Liver (tissue), 9 donors: ENCODE results near the gene DESI1. TPM values are rescaled to one million over a fixed set of nuclear protein-coding genes. Genes with fewer than 3 reads are reported as not detected.

ENCODE experiments used
- DNase-seq: peaks from one replicate; pipeline ENCODE4 v3.0.0-alpha.2; 2017; ENCODE audit warnings: low spot score
- H3K27ac ChIP-seq, 2 donors: one replicate each; pipeline ENCODE4 v1.7.0; 2013; ENCODE audit warnings: inconsistent platforms in 2 of 2, low read length in 2 of 2, control low read depth in 1 of 2, low read depth in 1 of 2, mild to moderate bottlenecking in 1 of 2
- H3K27me3 ChIP-seq, 4 donors: one replicate each; pipeline versions ENCODE4 v1.6.1 to v1.7.0; 2013; ENCODE audit warnings: low read length in 3 of 4, inconsistent platforms in 1 of 4, mild to moderate bottlenecking in 1 of 4, moderate library complexity in 1 of 4; ENCODE audit not compliant: control insufficient read depth in 4 of 4, insufficient read depth in 4 of 4
- H3K36me3 ChIP-seq, 4 donors: one replicate each; pipeline versions ENCODE4 v1.6.1 to v1.7.0; 2013; ENCODE audit warnings: low read length in 3 of 4, mild to moderate bottlenecking in 3 of 4, low read depth in 1 of 4, moderate library complexity in 1 of 4; ENCODE audit not compliant: control insufficient read depth in 4 of 4, insufficient read depth in 3 of 4
- H3K4me1 ChIP-seq, 4 donors: one replicate each; pipeline versions ENCODE4 v1.6.1 to v1.7.0; 2013; ENCODE audit warnings: low read length in 3 of 4, mild to moderate bottlenecking in 3 of 4, moderate library complexity in 1 of 4; ENCODE audit not compliant: control insufficient read depth in 4 of 4, insufficient read depth in 4 of 4
- H3K4me3 ChIP-seq, 3 donors: one replicate each; pipeline versions ENCODE4 v1.6.1 to v1.7.0; 2013; ENCODE audit warnings: low read length in 3 of 3, control low read depth in 1 of 3, low read depth in 1 of 3, mild to moderate bottlenecking in 1 of 3
- H3K9ac ChIP-seq, 2 donors: one replicate each; pipeline ENCODE4 v1.7.0; 2013; ENCODE audit warnings: low read length in 2 of 2, mild to moderate bottlenecking in 2 of 2, moderate library complexity in 2 of 2, control low read depth in 1 of 2, low read depth in 1 of 2
- H3K9me3 ChIP-seq, 4 donors: one replicate each; pipeline versions ENCODE4 v1.6.1 to v1.7.0; 2013; ENCODE audit warnings: low read length in 3 of 4; ENCODE audit not compliant: control insufficient read depth in 4 of 4
- FOXA2 ChIP-seq: IDR thresholded peaks from 2 replicates; pipeline ENCODE4 v1.6.1; 2016; ENCODE audit warnings: antibody characterized with exemption
- HNF4A ChIP-seq, 2 donors: conservative IDR thresholded peaks; 2 replicates each; pipeline ENCODE4 v1.6.1; 2016; ENCODE audit warnings: antibody characterized with exemption in 2 of 2, mild to moderate bottlenecking in 2 of 2
- HNF4G ChIP-seq: IDR thresholded peaks from 2 replicates; pipeline ENCODE4 v1.6.1; 2016; ENCODE audit warnings: antibody characterized with exemption
- JUND ChIP-seq, 2 donors: IDR thresholded peaks; 2 replicates each; pipeline ENCODE4 v1.6.1; 2016; ENCODE audit warnings: antibody characterized with exemption in 2 of 2
- RAD21 ChIP-seq, 2 donors: IDR thresholded peaks; 2 replicates each; pipeline ENCODE4 v1.6.1; 2016; ENCODE audit warnings: antibody characterized with exemption in 2 of 2, mild to moderate bottlenecking in 2 of 2
- SP1 ChIP-seq: IDR thresholded peaks from 2 replicates; pipeline ENCODE4 v1.6.1; 2018; ENCODE audit warnings: antibody characterized with exemption, mild to moderate bottlenecking
- WGBS: extraction: QIAGEN DNeasy Blood & Tissue Kit; methylation state at CpG from one replicate; pipeline ENCODE4 v1.1.7; 2013; 5-methylcytosine and 5-hydroxymethylcytosine counted together
- polyA plus RNA-seq, 2 donors: library from polyadenylated mRNA; stranded (reverse) in 1 of 2; unstranded in 1 of 2; fragments of 200-250 nt in 1 of 2; fragments of >200 nt in 1 of 2; fragmentation: Nextera tagmentation in 1 of 2; extraction: Ambion mirVana in 1 of 2; gene quantifications; one replicate each; pipeline versions ENCODE4 v1.2.1 to v1.2.3, GENCODE V29; 2013 to 2015
- total RNA-seq, 2 donors: library from RNA; depleted of rRNA; stranded (reverse); fragments of >200 nt; gene quantifications; one replicate each; pipeline ENCODE4 v1.2.3, GENCODE V29; 2014
- TF ChIP-seq, protein P1 (sequence below): IDR thresholded peaks from 2 replicates; pipeline ENCODE4 v1.6.1; 2016; ENCODE audit warnings: antibody characterized with exemption
- TF ChIP-seq, protein P2 (sequence below): IDR thresholded peaks from 2 replicates; pipeline ENCODE4 v1.6.1; 2016; ENCODE audit warnings: antibody characterized with exemption, mild to moderate bottlenecking
- TF ChIP-seq, protein P3 (sequence below): fragments of 150-350 bp; IDR thresholded peaks from 2 replicates; pipeline ENCODE4 v1.5.1; 2017; ENCODE audit warnings: improper control_type of control experiment, low read depth, low read length; ENCODE audit not compliant: missing input control
- donor health status: healthy.
- donor health status: healthy.
- donor health status: healthy.
- donor health status: healthy.
- donor health status: healthy.

Gene DESI1
- total and polyA plus RNA-seq, 4 donors: 16.4 to 102 (median 40.6) TPM

DNA sequence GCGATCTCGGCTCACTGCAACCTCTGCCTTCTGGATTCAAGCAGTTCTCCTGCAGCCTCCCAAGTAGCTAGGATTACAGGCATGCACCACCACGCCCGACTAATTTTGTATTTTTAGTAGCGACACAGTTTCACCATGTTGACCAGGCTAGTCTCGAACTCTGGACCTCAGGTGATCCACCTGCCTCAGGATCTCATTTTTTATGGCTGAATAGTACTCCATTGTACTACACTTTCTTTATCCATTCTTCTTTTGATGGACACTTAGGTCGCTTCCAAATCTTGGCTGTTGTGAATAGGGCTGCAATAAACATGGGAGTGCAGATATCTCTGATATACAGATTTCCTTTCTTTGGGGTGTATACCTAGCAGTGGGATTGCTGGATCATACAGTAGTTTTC lies 21.0 kb upstream of the DESI1 start:
- TF ChIP-seq HNF4A (conservative IDR thresholded peaks at IDR 0.05): no peak
- TF ChIP-seq, protein P1, sequence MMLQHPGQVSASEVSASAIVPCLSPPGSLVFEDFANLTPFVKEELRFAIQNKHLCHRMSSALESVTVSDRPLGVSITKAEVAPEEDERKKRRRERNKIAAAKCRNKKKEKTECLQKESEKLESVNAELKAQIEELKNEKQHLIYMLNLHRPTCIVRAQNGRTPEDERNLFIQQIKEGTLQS: no peak
- no peak for TF ChIP-seq JUND (IDR thresholded peaks at IDR 0.05)
- TF ChIP-seq, protein P2, sequence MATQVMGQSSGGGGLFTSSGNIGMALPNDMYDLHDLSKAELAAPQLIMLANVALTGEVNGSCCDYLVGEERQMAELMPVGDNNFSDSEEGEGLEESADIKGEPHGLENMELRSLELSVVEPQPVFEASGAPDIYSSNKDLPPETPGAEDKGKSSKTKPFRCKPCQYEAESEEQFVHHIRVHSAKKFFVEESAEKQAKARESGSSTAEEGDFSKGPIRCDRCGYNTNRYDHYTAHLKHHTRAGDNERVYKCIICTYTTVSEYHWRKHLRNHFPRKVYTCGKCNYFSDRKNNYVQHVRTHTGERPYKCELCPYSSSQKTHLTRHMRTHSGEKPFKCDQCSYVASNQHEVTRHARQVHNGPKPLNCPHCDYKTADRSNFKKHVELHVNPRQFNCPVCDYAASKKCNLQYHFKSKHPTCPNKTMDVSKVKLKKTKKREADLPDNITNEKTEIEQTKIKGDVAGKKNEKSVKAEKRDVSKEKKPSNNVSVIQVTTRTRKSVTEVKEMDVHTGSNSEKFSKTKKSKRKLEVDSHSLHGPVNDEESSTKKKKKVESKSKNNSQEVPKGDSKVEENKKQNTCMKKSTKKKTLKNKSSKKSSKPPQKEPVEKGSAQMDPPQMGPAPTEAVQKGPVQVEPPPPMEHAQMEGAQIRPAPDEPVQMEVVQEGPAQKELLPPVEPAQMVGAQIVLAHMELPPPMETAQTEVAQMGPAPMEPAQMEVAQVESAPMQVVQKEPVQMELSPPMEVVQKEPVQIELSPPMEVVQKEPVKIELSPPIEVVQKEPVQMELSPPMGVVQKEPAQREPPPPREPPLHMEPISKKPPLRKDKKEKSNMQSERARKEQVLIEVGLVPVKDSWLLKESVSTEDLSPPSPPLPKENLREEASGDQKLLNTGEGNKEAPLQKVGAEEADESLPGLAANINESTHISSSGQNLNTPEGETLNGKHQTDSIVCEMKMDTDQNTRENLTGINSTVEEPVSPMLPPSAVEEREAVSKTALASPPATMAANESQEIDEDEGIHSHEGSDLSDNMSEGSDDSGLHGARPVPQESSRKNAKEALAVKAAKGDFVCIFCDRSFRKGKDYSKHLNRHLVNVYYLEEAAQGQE: no peak
- TF ChIP-seq RAD21 (IDR thresholded peaks at IDR 0.05): no peak
- no peak for TF ChIP-seq SP1
- TF ChIP-seq, protein P3, sequence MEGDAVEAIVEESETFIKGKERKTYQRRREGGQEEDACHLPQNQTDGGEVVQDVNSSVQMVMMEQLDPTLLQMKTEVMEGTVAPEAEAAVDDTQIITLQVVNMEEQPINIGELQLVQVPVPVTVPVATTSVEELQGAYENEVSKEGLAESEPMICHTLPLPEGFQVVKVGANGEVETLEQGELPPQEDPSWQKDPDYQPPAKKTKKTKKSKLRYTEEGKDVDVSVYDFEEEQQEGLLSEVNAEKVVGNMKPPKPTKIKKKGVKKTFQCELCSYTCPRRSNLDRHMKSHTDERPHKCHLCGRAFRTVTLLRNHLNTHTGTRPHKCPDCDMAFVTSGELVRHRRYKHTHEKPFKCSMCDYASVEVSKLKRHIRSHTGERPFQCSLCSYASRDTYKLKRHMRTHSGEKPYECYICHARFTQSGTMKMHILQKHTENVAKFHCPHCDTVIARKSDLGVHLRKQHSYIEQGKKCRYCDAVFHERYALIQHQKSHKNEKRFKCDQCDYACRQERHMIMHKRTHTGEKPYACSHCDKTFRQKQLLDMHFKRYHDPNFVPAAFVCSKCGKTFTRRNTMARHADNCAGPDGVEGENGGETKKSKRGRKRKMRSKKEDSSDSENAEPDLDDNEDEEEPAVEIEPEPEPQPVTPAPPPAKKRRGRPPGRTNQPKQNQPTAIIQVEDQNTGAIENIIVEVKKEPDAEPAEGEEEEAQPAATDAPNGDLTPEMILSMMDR: no peak
- H3K9ac ChIP-seq: no peak overlapping the region
- H3K27ac ChIP-seq: no peak overlapping the region
- H3K4me3 ChIP-seq: no peak overlapping the region
- peaks cover 5 to 59% (median 52%) of the 10 kb centered on the region in 4 donors for H3K36me3 ChIP-seq
- H3K27me3 ChIP-seq: no peaks in the 10 kb centered on the region
- WGBS: 98% methylated on average over 7 of the region's 7 CpGs
- DNase-seq: no peak
- H3K4me1 ChIP-seq: peaks cover 0 to 4% (median 0%) of the 10 kb centered on the region in 4 donors
- H3K9me3 ChIP-seq: no peaks in the 10 kb centered on the region

DNA sequence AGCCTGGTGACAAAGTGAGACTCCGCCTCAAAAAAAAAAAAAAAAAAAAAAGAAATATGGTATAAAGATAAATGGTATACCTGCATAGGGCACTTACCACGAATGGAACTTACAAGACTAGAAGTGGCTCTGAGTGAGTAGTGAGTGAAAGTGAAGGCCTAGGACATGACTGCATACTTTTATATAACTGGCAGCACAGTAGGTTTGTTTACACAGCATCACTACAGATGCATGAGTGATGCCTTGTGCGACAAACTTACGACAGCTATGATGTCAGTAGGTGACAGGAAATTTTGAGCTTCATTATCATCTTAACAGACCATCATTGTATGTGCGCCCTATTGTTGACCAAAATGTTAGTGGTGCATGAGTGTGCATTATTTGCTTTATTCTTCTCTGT lies 17.9 kb upstream of the DESI1 start:
- TF ChIP-seq, protein P2: no peak
- TF ChIP-seq FOXA2: no peak
- no peak for TF ChIP-seq HNF4G
- Histone ChIP-seq H3K4me1 (peaks cover 0 to 4% (median 0%) of the 10 kb centered on the region in 4 donors), H3K9me3 (no peaks in the 10 kb centered on the region), H3K36me3 (peaks cover 9 to 66% (median 58%) of the 10 kb centered on the region in 4 donors), H3K27me3 (no peaks in the 10 kb centered on the region), H3K27ac (no peak overlapping the region), H3K9ac (no peak overlapping the region), H3K4me3 (no peak overlapping the region)
- 93% methylated on average over 5 of the region's 5 CpGs for WGBS
- no peak for DNase-seq
